Ishikawa (cell line): ENCODE data around the gene TGM2.

ENCODE experiments used
- CEBPB ChIP-seq: IDR thresholded peaks from 2 replicates; pipeline ENCODE4 v1.6.1; 2012
- CREB1 ChIP-seq: IDR thresholded peaks from 2 replicates; pipeline ENCODE4 v1.6.1; 2012; ENCODE audit warnings: low read depth
- EGR1 ChIP-seq: IDR thresholded peaks from 2 replicates; pipeline ENCODE4 v1.6.1; 2012
- EP300 ChIP-seq: IDR thresholded peaks from 2 replicates; pipeline ENCODE4 v1.6.1; 2012; ENCODE audit warnings: borderline replicate concordance
- FOXM1 ChIP-seq: IDR thresholded peaks from 2 replicates; pipeline ENCODE4 v1.6.1; 2012; ENCODE audit warnings: low read depth, borderline replicate concordance
- MAX ChIP-seq: IDR thresholded peaks from 2 replicates; pipeline ENCODE4 v1.6.1; 2012
- NFIC ChIP-seq: IDR thresholded peaks from 2 replicates; pipeline ENCODE4 v1.6.1; 2012
- RAD21 ChIP-seq: IDR thresholded peaks from 2 replicates; pipeline ENCODE4 v1.6.1; 2012; ENCODE audit warnings: low read depth
- REST ChIP-seq: IDR thresholded peaks from 2 replicates; pipeline ENCODE4 v1.6.1; 2012; ENCODE audit warnings: low read depth, mild to moderate bottlenecking
- TAF1 ChIP-seq: IDR thresholded peaks from 2 replicates; pipeline ENCODE4 v1.6.1; 2012; ENCODE audit warnings: low read depth, mild to moderate bottlenecking
- TCF12 ChIP-seq: IDR thresholded peaks from 2 replicates; pipeline ENCODE4 v1.6.1; 2012; ENCODE audit warnings: low read depth
- TEAD4 ChIP-seq: IDR thresholded peaks from 2 replicates; pipeline ENCODE4 v1.6.1; 2012
- USF1 ChIP-seq: IDR thresholded peaks from 2 replicates; pipeline ENCODE4 v1.6.1; 2012
- YY1 ChIP-seq: IDR thresholded peaks from 2 replicates; pipeline ENCODE4 v1.6.1; 2012; ENCODE audit warnings: low read depth
- ZBTB7A ChIP-seq: IDR thresholded peaks from 2 replicates; pipeline ENCODE4 v1.6.1; 2012; ENCODE audit warnings: low read depth

The TGM2 gene

DNA sequence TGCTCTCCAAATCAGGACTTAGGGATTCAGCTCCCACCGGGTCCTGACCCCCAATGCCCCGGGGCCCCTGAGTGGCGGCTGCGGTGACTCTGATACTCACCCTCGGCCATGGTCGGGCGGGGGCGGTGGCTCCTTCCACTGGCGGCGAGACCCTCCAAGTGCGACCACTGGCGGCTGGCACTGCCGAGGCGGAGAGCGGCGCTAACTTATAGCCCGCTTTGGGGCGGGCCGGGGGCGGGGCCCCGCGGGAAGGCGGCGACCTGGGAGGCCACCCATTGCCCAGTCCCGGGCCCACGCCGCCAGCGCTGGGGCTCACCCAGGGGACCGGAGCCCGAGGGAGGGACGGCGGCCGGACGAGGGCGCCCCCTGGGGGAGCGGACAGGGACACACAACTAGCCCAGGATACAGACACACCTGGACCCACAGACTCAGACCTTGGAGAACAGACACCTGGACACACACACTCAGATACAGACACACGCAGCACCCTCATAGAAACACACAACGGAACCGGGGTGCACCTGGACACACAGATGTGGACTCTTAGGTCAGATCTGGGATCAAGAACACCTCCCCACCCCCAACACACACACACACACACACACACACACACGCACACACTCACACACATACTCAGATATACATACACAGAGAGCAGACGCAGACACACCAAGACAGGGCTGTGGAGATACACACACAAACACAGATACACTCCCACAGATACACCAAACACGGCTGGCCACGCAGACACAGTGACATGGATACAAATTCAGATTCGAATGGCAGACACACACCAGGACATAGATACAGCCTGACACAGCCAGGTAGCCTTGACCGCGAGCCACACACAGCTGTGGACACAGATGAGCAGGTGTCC is at the start of gene TGM2:
TSS of gene TGM2 (minus strand) at position 182 of the 877 bp plus-strand sequence. CDS start at position 110, 72 bp downstream.
- TF ChIP-seq MAX = no peak
- TF ChIP-seq TEAD4 = no peak
- no peak for TF ChIP-seq NFIC
- TF ChIP-seq ZBTB7A = peak; percentile 90
- no peak for TF ChIP-seq CREB1
- TF ChIP-seq RAD21 = peak; percentile 86

DNA sequence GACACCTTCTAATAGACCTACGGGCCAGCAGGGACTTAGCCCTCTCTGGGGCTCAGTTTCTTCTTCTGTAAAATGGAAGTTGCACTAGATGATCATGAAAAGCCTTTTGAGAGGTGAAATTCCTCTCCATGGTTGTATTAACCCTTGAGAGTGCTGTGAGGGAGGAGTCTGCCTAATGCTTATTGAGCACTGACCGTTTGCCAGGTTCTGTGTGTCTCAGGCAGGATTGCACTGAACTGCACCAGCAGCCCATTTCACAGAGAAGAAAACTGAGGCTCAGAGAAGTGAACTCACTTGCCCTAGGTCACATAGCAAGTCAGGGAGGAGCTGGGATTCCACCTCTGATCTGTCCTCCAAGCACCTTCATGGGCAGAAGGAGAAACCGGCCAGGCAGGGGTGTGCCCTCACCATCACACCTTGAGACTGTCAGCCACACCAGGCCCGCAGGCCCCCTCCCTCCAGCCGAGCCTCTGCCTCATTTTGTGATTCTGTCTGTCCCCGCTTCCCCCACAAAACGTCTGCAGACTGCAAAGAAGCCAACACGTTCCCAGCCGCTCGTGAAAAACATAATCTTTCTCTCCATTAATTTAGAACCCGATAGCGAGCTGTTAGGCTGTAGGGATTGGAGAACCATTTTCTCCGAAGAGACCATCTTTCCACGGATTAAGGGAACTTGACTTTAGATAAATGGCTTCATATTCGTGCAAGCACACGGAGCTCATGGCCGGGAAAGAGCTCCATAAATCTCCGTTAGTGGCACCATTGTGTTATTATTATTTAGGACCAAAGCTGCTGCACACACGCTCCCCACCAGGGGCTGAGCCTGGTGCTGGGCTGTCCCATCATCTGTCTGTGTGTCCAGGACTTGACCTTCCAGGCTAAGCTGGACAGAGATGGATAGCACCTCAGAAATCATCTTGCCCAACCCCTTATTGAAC is 49.5 kb upstream of the TGM2 start:
- TF ChIP-seq USF1 (no peak), EP300 (no peak), CREB1 (no peak), FOXM1 (no peak), ZBTB7A (no peak), CEBPB (no peak)

DNA sequence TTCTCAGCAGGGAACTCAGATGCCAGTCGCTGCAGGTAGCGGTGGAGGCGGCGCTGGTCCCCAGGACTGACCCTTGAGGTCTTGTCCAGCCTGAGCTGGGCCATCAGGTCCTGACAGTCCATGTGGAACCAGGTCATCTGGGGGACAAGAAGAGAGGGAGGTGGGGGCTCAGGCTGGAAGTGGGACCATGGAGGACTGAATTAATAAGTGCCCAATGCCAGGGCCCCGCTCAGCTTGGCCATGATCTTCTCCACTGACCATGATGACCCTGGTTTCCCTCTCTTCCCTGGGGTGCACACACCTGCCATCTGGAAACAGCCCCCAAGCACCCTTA is 48.5 kb upstream of the TGM2 start:
- no peak for TF ChIP-seq USF1
- no peak for TF ChIP-seq CEBPB

- TF ChIP-seq MAX (no peak), EGR1 (no peak), NFIC (no peak), EP300 (no peak), TEAD4 (no peak), CREB1 (no peak), FOXM1 (no peak), USF1 (no peak), CEBPB (no peak), REST (no peak), TAF1 (no peak), RAD21 (no peak), ZBTB7A (no peak), TCF12 (no peak), YY1 (no peak)
Measured at GRCh38 chr20:38212806-38213606, 47.9 kb upstream of the TGM2 start.

- no peak for TF ChIP-seq YY1
- TF ChIP-seq FOXM1 = no peak
- TF ChIP-seq CEBPB = no peak
- no peak for TF ChIP-seq MAX
- no peak for TF ChIP-seq CREB1
- TF ChIP-seq EGR1 = no peak
- no peak for TF ChIP-seq REST
Measured at GRCh38 chr20:38211200-38212097, 46.4 kb upstream of the TGM2 start.
